NT2/D1 (cell line): ENCODE measurements around the gene TMEM164.

Experiments
- DNase-seq: peaks from one replicate; pipeline ENCODE4 v3.0.0-alpha.2; 2011; ENCODE audit warnings: low read depth, low spot score
- H3K27me3 ChIP-seq: 2 replicates; pipeline ENCODE4 v1.6.0; 2011; ENCODE audit warnings: mild to moderate bottlenecking; ENCODE audit not compliant: insufficient read length, insufficient read depth
- H3K36me3 ChIP-seq: 2 replicates; pipeline ENCODE4 v1.6.1; 2011; ENCODE audit warnings: mild to moderate bottlenecking, low read length, mixed read lengths; ENCODE audit not compliant: insufficient read depth, insufficient read length
- H3K4me1 ChIP-seq: 2 replicates; pipeline ENCODE4 v1.5.1; 2011; ENCODE audit not compliant: insufficient read depth, insufficient read length
- H3K4me3 ChIP-seq: 2 replicates; pipeline ENCODE4 v1.5.1; 2011; ENCODE audit warnings: low read depth; ENCODE audit not compliant: insufficient read length
- H3K9ac ChIP-seq: 2 replicates; pipeline ENCODE4 v1.6.0; 2011; ENCODE audit warnings: low read depth; ENCODE audit not compliant: insufficient read length
- H3K9me3 ChIP-seq: 2 replicates; pipeline ENCODE4 v1.5.1; 2011; ENCODE audit warnings: mild to moderate bottlenecking, low read length; ENCODE audit not compliant: insufficient read depth
- SUZ12 ChIP-seq: IDR thresholded peaks from 2 replicates; pipeline ENCODE4 v1.6.1; 2011; ENCODE audit not compliant: insufficient read length, insufficient read depth; ENCODE audit errors: extremely low read depth
- YY1 ChIP-seq: IDR thresholded peaks from 2 replicates; pipeline ENCODE4 v1.6.1; 2011; ENCODE audit not compliant: insufficient read length, insufficient read depth
- ZNF274 ChIP-seq: IDR thresholded peaks from 2 replicates; pipeline ENCODE4 v1.6.1; 2011; ENCODE audit warnings: mild to moderate bottlenecking, low read depth, low read length

Gene TMEM164

DNA sequence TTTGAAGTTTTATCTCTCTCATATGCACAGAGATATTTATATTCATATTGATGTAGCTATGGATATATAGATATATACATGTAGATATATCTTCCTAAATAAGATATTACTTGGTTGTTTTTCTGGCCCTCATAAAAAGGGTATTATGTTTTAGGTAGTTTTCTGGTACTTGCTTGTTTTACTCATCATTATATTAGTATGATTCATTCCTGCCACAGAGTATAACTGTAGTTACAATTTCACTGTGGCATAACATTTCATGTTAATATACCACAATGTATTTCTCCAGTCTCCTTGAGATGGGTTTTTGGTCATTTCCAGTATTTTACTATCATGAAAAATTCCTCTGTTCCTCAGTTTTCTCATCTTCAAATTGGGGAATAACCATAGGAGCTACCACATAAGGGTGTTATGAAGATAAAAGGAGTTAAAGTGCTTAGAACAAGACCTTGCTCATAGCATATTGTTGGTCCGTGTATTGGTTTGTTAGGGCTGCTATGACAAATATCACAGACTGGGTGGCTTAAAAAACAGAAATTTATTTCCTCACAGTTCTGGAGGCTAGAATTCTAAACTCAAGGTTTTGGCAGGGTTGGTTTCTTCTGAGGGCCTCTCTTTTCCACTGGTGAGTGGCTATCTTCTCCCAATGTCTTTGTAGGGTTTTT lies 129.7 kb downstream of the TMEM164 start:
- H3K4me3 ChIP-seq, result no peak overlapping the region
- no peak overlapping the region for H3K9ac ChIP-seq
- DNase-seq, result no peak
- no peaks in the 10 kb centered on the region for H3K4me1 ChIP-seq
- no peak for TF ChIP-seq YY1
- TF ChIP-seq SUZ12, result no peak
- TF ChIP-seq ZNF274, result no peak
- no peaks in the 10 kb centered on the region for H3K27me3 ChIP-seq
- H3K9me3 ChIP-seq, result no peaks in the 10 kb centered on the region
- H3K36me3 ChIP-seq, result no peaks in the 10 kb centered on the region

DNA sequence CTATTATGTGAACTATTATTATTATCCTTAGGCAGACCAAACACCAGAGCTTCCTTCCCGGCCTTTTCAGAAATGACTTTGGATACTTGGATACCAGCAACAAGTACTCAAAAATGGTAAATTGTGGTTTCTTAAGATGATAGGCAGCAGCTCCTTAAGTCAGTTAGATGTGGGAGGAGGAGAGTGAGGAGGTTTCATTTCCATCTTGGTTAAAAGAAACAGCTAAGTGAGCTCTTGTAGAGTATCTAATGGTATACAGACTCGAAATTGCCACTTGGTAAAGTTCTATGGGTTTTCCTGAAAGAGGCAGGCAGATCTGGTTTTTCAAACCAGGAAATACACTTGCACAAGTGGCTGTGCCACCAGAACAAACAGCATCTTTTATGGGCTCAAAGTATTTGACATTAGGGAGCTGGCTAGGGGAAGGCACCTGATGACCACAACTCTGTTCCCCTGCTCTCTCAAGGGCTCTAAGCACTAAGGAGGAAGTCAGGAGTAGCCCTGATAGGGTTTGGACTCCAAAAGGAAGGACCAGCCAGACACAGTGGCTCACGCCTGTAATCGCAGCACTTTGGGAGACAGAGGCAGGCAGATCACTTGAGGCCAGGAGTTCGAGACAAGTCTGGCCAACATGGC lies 130.9 kb downstream of the TMEM164 start:
- Histone ChIP-seq H3K27me3 (no peaks in the 10 kb centered on the region), H3K4me3 (no peak overlapping the region), H3K9me3 (no peaks in the 10 kb centered on the region), H3K4me1 (no peaks in the 10 kb centered on the region), H3K9ac (no peak overlapping the region), H3K36me3 (no peaks in the 10 kb centered on the region)
- no peak for DNase-seq
- TF ChIP-seq YY1 (no peak), SUZ12 (no peak), ZNF274 (no peak)

DNA sequence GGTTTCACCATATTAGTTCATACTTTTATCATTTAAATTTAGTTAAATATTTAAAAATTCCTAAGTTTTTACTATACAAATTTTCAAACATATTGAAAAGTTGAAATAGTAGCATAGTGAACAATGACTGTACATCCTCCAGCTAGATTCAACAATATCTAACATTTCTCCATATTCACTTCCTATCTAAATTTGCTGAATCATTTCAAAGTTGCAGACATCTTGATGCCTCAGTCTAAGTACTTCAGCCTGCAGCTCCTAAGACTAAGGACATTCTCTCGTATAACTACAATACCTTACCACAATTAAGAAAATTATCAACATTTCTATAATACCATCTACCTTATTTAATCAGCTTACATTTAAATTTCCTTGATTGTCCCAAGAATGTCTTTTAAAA lies 132.7 kb downstream of the TMEM164 start:
- no peak overlapping the region for H3K4me3 ChIP-seq
- no peak overlapping the region for H3K9ac ChIP-seq
- no peaks in the 10 kb centered on the region for H3K36me3 ChIP-seq
- no peaks in the 10 kb centered on the region for H3K4me1 ChIP-seq
- no peak for DNase-seq
- TF ChIP-seq SUZ12 (no peak), YY1 (no peak), ZNF274 (no peak)
- no peaks in the 10 kb centered on the region for H3K27me3 ChIP-seq
- no peaks in the 10 kb centered on the region for H3K9me3 ChIP-seq

DNA sequence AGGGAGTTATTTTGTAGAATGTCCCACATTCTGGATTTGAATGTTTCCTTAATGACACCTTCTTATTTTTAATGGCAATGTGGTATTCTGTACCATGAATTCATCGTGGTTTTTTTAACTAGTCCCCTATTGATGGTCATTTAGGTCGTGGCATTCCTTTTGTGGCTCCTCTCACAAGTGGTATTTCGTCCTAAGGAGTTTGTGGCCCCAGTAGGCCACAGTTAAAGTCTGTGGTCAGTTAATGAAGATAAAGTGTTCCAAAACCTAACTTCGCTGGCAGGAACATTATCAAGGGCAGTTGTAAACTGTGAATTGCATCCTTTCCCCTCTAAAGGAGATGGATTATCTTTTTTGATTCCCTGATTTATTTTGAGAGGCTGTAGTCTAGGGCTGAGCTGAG lies 133.2 kb downstream of the TMEM164 start:
- Histone ChIP-seq H3K4me1 (no peaks in the 10 kb centered on the region), H3K36me3 (no peaks in the 10 kb centered on the region), H3K4me3 (no peak overlapping the region), H3K9ac (no peak overlapping the region), H3K9me3 (no peaks in the 10 kb centered on the region), H3K27me3 (no peaks in the 10 kb centered on the region)
- DNase-seq, result no peak
- TF ChIP-seq ZNF274, result no peak
- TF ChIP-seq SUZ12, result no peak
- no peak for TF ChIP-seq YY1

DNA sequence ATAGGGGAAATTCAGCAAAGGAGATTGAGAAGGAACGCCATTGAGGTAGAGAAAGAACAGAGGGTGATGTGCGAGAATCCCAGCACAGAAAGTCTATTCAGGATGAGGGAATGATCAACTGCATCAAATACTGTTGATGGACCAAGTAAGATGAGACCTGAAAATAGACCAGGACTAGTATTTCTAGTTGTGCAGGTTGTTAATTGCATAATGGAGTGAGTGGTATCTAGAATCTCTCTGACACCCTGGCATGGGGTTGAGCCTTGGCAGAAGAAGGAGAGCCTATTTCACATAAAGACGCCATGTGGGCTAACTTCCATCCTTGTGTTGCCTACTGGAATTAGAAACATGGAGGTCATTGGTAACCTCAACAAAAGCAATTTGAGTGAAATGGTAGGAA lies 135.6 kb downstream of the TMEM164 start:
- no peaks in the 10 kb centered on the region for H3K9me3 ChIP-seq
- no peaks in the 10 kb centered on the region for H3K27me3 ChIP-seq
- TF ChIP-seq ZNF274 (no peak), SUZ12 (no peak), YY1 (no peak)
- no peaks in the 10 kb centered on the region for H3K4me1 ChIP-seq
- H3K9ac ChIP-seq, result no peak overlapping the region
- no peaks in the 10 kb centered on the region for H3K36me3 ChIP-seq
- no peak for DNase-seq
- no peak overlapping the region for H3K4me3 ChIP-seq

DNA sequence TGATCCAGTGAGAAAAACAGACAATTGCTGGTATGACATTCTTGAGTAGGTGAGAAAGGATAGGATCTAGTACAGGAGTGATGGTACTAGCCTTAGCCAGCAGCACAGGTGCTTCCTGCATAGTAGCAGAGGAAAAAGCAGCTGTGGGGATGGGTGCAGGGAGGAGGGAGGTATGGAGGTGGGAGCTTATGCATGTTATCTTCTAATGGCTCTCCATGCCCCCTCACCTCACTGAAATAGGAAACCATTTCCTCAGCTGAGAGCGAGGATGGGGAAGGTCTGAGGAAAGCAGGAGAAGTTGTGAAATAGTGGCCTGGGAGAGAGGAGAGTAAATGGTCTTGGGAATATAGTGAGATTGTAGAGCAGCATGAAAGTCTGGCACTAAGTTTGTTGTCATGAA lies 136.3 kb downstream of the TMEM164 start:
- no peak for DNase-seq
- Histone ChIP-seq H3K36me3 (no peaks in the 10 kb centered on the region), H3K27me3 (no peaks in the 10 kb centered on the region), H3K4me3 (no peak overlapping the region), H3K4me1 (no peaks in the 10 kb centered on the region), H3K9me3 (no peaks in the 10 kb centered on the region), H3K9ac (no peak overlapping the region)
- TF ChIP-seq SUZ12 (no peak), ZNF274 (no peak), YY1 (no peak)

DNA sequence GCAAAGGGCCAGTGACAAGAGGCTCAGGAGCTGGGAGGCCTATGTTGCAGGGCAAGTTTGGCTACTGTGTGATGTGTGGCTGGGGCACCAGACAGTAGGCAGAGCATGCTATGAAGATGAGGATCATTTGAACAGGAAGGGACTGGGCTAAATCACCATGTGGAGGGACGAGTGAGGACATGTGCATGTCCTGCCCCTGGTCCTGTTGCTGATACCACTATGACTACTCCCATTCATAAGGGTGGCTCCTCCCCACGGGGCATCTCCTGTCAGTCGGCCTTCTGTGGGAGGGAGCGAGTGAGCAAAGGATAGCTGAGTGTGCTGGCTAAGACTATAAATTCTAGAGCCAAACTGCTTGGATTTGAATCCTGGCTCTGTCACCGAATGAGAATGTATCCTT lies 139.2 kb downstream of the TMEM164 start:
- Histone ChIP-seq H3K4me1 (no peaks in the 10 kb centered on the region), H3K9me3 (no peaks in the 10 kb centered on the region), H3K36me3 (peaks cover 2% of the 10 kb centered on the region), H3K27me3 (no peaks in the 10 kb centered on the region), H3K4me3 (no peak overlapping the region), H3K9ac (no peak overlapping the region)
- TF ChIP-seq ZNF274, result no peak
- TF ChIP-seq YY1, result no peak
- TF ChIP-seq SUZ12, result no peak
- DNase-seq, result no peak
